NB4 (cell line): Measurements from ENCODE around the gene FAM72D.
"Not testable (repeated sequence)": the region's sequence is repeated elsewhere in the genome, so short reads cannot be mapped to it uniquely, and the experiment has no call there.

Experiments
- DNase-seq: peaks from one replicate; pipeline ENCODE4 v3.0.0; 2010; ENCODE audit warnings: low read depth
- H3K4me3 ChIP-seq: one replicate; pipeline ENCODE4 v1.5.1; 2011; ENCODE audit warnings: mild to moderate bottlenecking, low read depth, low read length, moderate library complexity

The FAM72D gene

DNA sequence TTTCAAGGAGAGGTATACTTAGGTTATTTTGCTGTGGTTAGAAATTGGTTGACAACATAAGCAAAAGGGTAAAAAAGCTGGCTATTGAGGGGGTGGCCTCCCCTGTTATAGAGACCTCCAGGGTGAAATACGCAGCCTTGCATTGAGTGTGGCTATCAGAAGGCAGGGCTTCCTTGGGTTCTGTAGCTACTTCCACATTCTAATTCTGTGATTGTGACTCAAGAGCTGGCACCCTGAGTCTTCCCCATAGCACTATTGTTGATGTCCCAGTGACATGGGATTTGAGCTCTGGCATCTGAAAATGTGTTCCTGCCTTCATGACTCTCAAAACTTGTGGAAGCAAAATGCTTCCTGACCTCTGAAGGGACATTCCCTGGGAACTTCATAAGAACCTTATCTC lies 38.7 kb downstream of the FAM72D start:
- not testable (repeated sequence) for H3K4me3 ChIP-seq, DNase-seq

DNA sequence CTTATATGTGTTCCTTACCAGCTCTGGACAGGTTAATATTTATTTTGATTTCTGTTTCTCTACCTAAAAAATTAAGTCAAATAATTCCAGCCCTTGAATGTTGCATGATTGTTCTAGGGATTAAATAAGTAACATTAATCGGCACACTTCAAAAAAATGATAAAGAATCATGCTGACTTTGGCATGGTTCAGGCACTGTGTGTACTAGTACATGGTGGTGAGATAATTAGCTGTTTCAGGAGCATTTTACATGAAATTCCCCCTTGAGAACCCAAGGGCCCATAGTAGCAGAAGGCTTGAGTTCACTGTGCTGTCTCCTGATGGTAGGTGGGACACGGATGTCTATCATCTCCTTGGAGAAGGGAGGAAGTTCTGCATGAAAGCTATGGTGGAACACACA lies 44.8 kb downstream of the FAM72D start:
- DNase-seq, H3K4me3 ChIP-seq: not testable (repeated sequence)

DNA sequence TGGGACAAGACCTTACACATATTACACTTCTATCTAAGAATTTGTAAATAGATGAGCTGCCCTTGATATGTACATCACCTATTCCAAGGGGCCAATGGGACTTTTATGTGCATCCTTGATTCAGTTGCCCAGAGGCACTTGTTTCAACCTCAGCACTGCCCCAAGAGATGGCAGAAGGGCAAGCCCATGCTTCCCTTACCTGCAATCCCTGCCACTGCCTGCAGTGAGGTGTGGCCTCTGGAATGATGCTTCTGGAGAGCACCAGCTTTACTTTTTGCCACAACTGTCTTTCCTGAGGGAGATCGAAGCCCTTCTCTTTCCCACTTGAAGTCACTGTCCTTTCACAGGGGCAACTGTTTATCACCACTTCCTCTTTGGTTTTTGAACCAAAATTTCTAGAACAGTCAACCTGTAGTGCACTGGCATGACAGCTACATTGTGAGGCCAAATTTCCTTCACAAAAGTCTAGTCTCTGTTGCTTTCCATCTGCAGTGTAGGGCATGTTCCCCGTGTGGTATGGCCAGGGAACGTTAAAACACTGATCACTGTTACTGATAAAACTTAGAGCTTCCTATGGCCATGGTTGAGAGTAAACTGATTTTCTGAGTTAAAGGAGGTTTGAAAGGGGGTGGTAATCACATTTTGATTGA lies 48.6 kb downstream of the FAM72D start:
- H3K4me3 ChIP-seq, DNase-seq: not testable (repeated sequence)

DNA sequence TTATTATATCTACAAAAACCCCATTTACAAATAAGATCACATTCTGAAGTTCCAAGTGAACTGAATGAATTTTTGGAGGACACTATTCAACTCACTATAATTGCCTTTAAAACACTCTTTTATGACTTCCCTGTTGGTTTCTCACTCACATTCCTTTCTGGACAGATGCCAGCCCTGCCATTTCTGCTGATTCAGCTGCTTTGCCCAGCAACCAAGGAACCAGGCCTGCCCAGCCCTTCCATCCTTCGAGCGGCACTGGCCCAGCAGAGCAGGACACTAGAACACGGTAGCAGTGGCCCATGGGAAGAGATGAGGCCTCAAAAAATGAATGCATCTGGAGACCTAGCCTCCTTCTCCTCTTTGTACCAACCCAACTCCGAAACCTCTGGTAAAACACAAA lies 50.5 kb downstream of the FAM72D start:
- not testable (repeated sequence) for DNase-seq, H3K4me3 ChIP-seq

DNA sequence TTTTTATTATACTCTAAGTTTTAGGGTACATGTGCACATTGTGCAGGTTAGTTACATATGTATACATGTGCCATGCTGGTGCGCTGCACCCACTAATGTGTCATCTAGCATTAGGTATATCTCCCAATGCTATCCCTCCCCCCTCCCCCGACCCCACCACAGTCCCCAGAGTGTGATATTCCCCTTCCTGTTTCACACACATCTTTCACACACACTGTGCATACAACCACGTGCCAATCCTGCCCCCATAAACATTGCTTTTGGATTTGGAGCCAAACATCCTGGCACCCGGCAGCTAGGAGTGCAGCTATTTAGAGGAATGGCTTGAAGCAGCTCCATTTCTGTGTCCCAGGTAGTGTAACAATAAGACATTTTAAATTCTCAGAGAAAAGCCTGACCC lies 51.4 kb downstream of the FAM72D start:
- not testable (repeated sequence) for DNase-seq, H3K4me3 ChIP-seq

GRCh38 chr1:145155421-145155820 lies 59.6 kb downstream of the FAM72D start:
- not testable (repeated sequence) for H3K4me3 ChIP-seq, DNase-seq

DNA sequence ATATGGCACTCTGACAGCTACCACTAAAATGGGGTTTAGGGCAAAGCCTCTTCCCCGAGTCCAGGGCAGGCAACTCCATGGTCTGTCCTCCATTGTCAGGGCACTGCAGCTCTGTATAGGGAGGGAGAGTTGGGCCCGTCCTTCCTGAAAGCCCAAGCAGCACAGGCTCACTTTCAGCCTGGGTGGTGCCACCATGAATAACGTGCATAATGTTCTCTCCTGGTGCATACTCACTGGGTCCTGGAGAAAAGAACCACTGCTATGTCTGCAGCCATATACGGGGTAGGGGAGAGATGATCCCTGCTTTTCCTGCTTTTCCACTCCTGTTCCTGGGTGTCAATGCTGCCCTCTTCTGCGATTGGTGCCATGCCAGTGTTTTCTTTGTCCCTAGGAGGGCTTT lies 60.1 kb downstream of the FAM72D start:
- not testable (repeated sequence) for H3K4me3 ChIP-seq, DNase-seq

DNA sequence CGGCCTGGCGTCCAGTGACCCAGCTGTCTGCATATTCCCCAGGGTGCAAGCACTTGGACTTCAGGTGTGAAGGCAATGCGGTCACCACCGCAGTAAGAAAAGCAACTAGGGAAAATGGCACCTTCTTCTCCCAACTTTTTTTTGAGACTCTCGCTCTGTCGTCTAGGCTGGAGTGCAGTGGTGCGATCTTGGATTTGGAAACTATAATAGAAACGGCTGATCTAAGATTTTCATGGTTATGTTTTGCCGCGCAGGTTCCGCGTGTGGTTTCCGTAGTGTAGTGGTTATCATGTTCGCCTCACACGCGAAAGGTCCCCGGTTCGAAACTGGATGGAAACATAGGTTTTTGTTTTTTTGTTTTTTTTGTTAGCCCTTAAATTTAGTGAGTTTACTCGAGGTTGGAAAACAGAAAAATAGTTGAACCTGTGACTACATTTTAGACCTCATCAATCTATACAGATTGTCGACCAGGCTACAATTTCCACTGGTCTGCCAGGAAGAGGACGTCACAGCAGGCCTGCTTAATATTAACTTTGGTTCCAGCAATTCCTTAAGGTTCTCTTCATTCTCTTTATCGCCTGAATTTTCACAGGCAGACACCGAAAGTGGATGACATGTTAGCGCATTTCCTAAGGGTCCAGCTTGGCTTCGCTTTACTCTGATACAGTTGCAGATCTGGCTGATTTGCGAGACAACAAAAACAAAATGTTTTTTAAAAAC lies 61.3 kb downstream of the FAM72D start:
- DNase-seq, H3K4me3 ChIP-seq: not testable (repeated sequence)

- H3K4me3 ChIP-seq, DNase-seq: not testable (repeated sequence)
Measured at GRCh38 chr1:145157715-145158114, 61.9 kb downstream of the FAM72D start.

DNA sequence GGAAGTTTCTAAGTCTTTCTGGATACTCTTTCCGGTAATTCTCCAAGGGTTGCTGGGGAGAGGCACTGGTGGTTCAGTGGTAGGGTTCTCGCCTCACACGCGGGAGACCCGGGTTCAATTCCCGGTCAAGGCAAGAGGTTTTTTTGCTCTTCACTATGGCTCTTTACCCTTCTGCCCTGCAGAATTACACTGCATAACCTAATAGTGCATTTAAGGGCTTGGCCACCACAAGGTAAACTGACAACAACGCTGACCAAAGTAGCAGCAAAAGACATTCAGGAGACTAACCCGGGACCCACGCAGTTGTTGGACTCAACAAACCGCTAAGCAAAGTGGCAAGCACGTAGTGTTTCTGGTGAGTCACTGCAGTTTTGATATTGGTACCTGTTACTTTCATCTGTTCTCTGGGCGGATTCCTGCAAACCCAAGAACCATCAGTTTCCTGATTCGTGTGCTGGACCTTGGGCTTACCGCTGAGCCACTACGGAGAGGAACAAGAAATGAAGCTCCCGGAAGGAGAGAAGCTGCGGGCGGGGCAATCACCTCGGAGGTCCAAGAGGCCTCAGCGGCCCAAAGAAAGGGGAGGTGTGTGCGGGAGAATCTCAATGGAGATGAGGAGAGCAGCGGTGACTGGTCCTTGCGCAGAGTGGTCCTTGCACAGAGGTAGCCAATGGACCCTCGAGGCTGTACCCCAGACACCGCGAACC lies 65.4 kb downstream of the FAM72D start:
- H3K4me3 ChIP-seq, DNase-seq: not testable (repeated sequence)
